Measurements from ENCODE around the gene SELENOI.

DNA sequence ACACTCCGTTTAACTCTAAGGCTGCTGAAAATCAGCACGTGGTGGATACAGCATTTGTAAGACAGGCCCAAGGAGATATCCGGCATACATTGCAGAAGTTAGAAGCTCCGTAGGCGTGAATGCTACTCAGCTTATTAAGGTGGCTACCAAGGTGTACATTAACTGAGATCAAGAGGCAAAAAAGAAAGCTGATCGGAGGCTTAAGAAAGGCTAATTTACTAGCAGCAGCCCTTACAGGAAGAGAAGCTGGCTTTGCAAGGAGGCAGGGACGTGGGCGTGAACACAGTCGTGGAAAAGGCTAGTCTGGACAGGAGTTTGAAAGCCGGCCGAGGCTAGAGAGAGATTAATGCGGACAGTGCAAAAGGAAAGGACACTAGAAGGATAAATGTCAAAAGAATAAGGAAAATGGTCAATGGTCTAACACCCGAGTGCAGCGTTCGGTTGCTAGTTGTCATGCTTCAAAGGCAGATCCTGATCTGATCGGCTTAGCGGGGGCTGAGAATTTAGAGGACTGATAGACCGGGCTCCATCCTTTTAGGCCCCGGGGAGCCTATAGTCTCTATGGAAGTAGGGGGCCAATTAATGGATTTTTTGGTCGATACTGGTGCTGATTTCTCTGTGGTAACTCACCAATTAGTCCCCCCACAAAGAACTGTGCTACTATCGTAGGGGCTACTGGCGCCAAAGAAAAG lies 45.6 kb upstream of the SELENOI start:
- TF ChIP-seq GATA2 (IDR thresholded peaks at IDR 0.05; ENCODE audit: low read depth, low read length) (no peak), GATA3 (IDR thresholded peaks at IDR 0.05; ENCODE audit: low read depth, low read length) (no peak)
